Stimulated activated CD8-positive, alpha-beta memory T cell treated with anti-CD3 and anti-CD28 coated beads, Interleukin-15, amount 100 ng/mL, for 24 hours (primary cell): ENCODE measurements around the gene ELANE.
"Not testable (repeated sequence)": the region's sequence is repeated elsewhere in the genome, so short reads cannot be mapped to it uniquely, and the experiment has no call there.

Source experiments
- DNase-seq: peaks from one replicate; pipeline ENCODE4 v3.0.0-alpha.2; 2020; ENCODE audit warnings: low read depth

ELANE gene

GRCh38 chr19:814152-815078 lies 37.7 kb upstream of the ELANE start:
- no peak for DNase-seq

- no peak for DNase-seq
Measured at GRCh38 chr19:815079-815774, 36.9 kb upstream of the ELANE start.

- DNase-seq, result no peak
Measured at GRCh38 chr19:815775-816499, 36.2 kb upstream of the ELANE start.

GRCh38 chr19:816500-816857 lies 35.6 kb upstream of the ELANE start:
- no peak for DNase-seq

- not testable (repeated sequence) for DNase-seq
Measured at GRCh38 chr19:820212-820611, 31.9 kb upstream of the ELANE start.

- no peak for DNase-seq
Measured at GRCh38 chr19:821231-821824, 30.8 kb upstream of the ELANE start.

GRCh38 chr19:821825-822503 lies 30.1 kb upstream of the ELANE start, which contains the start of gene PLPPR3:
Gene PLPPR3, minus strand, starts transcription at chr19:821955. Its CDS starts 396 bp downstream, at chr19:821559.
- DNase-seq, result no peak

- DNase-seq, result no peak
Measured at GRCh38 chr19:823565-824121, 28.5 kb upstream of the ELANE start.

GRCh38 chr19:824885-825284 lies 27.2 kb upstream of the ELANE start:
- no peak for DNase-seq

GRCh38 chr19:825897-826644 lies 26.0 kb upstream of the ELANE start:
- no peak for DNase-seq

GRCh38 chr19:827314-827709 lies 24.8 kb upstream of the ELANE start:
- no peak for DNase-seq

- no peak for DNase-seq
Measured at GRCh38 chr19:827710-828321, 24.3 kb upstream of the ELANE start, which contains the start of gene AZU1. Gene AZU1, plus strand, starts transcription at chr19:827837. Its CDS starts 10 bp downstream, at chr19:827847.

GRCh38 chr19:829129-829758 lies 22.9 kb upstream of the ELANE start:
- DNase-seq, result no peak

GRCh38 chr19:831407-832369 lies 20.4 kb upstream of the ELANE start:
- no peak for DNase-seq

GRCh38 chr19:834216-834615 lies 17.9 kb upstream of the ELANE start:
- no peak for DNase-seq

- no peak for DNase-seq
Measured at GRCh38 chr19:835210-835810, 16.8 kb upstream of the ELANE start.

- DNase-seq, result no peak
Measured at GRCh38 chr19:840519-841206, 11.4 kb upstream of the ELANE start, which contains the start of gene PRTN3. Gene PRTN3, plus strand, starts transcription at chr19:840999. Its CDS starts 10 bp downstream, at chr19:841009.
